LHCN-M2 (cell line): ENCODE measurements around the gene FAM124A. TPM values are rescaled to one million over a fixed set of nuclear protein-coding genes. Genes with fewer than 3 reads are reported as not detected.

Source experiments
- DNase-seq: peaks from one replicate; pipeline ENCODE4 v3.0.0-alpha.2; 2012; ENCODE audit warnings: low read depth
- total RNA-seq: library from RNA; depleted of rRNA; stranded (reverse); fragments of >200 nt; gene quantifications from 2 replicates; pipeline ENCODE4 v1.2.3, GENCODE V29; 2014

Gene FAM124A
- total RNA-seq, 1 experiment from 2014 or later, result not detected

GRCh38 chr13:51303882-51304281 lies 81.7 kb downstream of the FAM124A start:
- DNase-seq, result no peak

- no peak for DNase-seq
Measured at GRCh38 chr13:51305271-51305967, 83.2 kb downstream of the FAM124A start.

GRCh38 chr13:51308781-51309180 lies 86.6 kb downstream of the FAM124A start:
- no peak for DNase-seq

GRCh38 chr13:51311231-51311630 lies 89.0 kb downstream of the FAM124A start:
- DNase-seq, result no peak

- no peak for DNase-seq
Measured at GRCh38 chr13:51311957-51312520, 89.8 kb downstream of the FAM124A start.

GRCh38 chr13:51313619-51314018 lies 91.4 kb downstream of the FAM124A start:
- DNase-seq, result no peak

GRCh38 chr13:51317262-51317661 lies 95.1 kb downstream of the FAM124A start:
- peak; percentile 74 for DNase-seq

GRCh38 chr13:51318015-51318414 lies 95.8 kb downstream of the FAM124A start:
- DNase-seq, result no peak

- DNase-seq, result no peak
Measured at GRCh38 chr13:51318876-51319275, 96.7 kb downstream of the FAM124A start.

- DNase-seq, result no peak
Measured at GRCh38 chr13:51321836-51322235, 99.6 kb downstream of the FAM124A start.

- no peak for DNase-seq
Measured at GRCh38 chr13:51322826-51323225, 100.6 kb downstream of the FAM124A start.

- no peak for DNase-seq
Measured at GRCh38 chr13:51323824-51324511, 101.8 kb downstream of the FAM124A start.

GRCh38 chr13:51324714-51325420 lies 102.7 kb downstream of the FAM124A start:
- DNase-seq, result no peak

- no peak for DNase-seq
Measured at GRCh38 chr13:51325837-51326236, 103.6 kb downstream of the FAM124A start.

GRCh38 chr13:51326777-51327176 lies 104.6 kb downstream of the FAM124A start:
- no peak for DNase-seq

- no peak for DNase-seq
Measured at GRCh38 chr13:51327961-51328360, 105.8 kb downstream of the FAM124A start.

- DNase-seq, result no peak
Measured at GRCh38 chr13:51328488-51328887, 106.3 kb downstream of the FAM124A start.

- DNase-seq, result no peak
Measured at GRCh38 chr13:51329606-51330005, 107.4 kb downstream of the FAM124A start.

GRCh38 chr13:51330791-51331190 lies 108.6 kb downstream of the FAM124A start:
- peak; percentile 74 for DNase-seq

GRCh38 chr13:51331354-51331861 lies 109.2 kb downstream of the FAM124A start:
- peak; percentile 32 for DNase-seq

GRCh38 chr13:51332566-51333361 lies 110.6 kb downstream of the FAM124A start:
- no peak for DNase-seq
